Fibroblast of gingiva (primary cell): ENCODE measurements around the gene PCK2.
"Not testable (repeated sequence)": the region's sequence is repeated elsewhere in the genome, so short reads cannot be mapped to it uniquely, and the experiment has no call there.

Experiments used
- DNase-seq: peaks from one replicate; pipeline ENCODE4 v3.0.0-alpha.2; 2011; ENCODE audit warnings: low read depth

PCK2 gene

DNA sequence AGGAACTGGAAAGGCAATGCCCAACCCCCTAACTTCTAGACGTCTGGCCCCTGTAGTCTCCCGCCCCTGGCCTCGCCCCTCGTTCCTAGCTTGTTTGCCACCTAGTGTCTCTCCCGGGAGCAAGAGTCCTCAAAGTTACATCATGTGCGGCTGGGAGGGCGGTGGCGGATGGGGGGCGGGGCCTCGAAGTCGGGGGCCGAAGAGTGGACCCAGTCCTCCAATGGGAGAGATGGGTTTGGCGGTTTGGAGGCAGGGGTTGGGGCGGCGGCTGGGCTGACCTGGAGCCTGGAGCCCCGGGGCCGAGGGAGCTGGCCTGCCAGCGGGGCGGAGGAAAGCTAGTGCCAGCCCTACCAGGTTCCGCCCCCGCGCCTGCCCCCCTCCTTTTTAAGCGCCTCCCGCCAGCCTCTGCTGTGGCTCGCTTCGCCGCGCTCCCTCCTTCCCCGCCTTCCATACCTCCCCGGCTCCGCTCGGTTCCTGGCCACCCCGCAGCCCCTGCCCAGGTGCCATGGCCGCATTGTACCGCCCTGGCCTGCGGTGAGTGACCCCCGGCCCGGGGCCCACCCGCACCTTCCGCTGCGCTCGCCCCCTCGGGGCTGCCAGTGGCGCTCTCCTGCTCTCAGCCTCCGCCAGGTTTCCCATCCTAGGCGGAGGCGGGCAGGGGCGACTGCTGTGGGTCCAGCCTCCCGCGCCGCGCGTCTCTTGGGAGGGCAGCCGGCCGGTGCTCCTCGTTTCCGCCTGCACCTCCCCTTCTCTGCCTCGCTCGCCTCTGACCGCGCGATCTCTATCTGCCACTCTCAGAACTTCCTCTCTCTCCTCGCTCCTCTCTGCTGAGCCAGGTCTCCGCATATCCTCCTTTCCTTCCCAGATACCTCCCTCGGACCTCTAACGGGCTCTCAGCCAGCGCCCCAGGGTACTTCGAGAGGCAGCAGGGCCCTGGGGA lies at the start of gene PCK2:
PCK2 (plus strand) TSS at position 411 of the 940 bp plus-strand sequence; CDS start at position 506, 95 bp downstream.
- peak; percentile 95 for DNase-seq

DNA sequence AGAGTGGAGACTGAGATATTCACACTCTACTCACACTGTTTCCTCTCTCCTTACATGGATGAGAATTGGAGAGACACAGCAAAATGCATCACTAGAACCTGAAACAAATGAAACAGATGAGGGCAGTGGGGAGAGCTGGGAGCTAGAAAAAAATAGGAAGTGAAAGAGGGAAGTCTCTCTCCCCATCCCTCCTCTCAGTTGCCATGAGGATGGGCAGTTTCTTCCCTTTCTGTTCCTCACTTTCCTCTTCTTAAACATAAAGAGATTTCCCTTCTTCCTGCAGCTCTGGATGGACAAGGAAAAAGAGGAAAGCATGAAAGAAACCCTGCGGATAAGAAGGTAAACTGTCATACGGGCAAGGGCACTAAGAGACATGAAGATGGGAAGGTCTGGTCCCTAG lies 45.1 kb upstream of the PCK2 start:
- DNase-seq, result not testable (repeated sequence)

DNA sequence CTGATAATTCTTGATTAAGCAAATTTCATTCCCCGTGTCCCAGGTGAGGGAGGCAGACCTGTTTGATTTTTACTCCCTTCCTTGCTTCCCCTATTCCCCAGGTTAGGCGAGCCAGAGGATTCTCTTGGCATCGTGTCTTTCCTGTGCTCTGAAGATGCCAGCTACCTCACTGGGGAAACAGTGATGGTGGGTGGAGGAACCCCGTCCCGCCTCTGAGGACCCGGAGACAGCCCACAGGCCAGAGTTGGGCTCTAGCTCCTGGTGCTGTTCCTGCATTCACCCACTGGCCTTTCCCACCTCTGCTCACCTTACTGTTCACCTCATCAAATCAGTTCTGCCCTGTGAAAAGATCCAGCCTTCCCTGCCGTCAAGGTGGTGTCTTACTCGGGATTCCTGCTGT lies 43.4 kb upstream of the PCK2 start:
- not testable (repeated sequence) for DNase-seq

DNA sequence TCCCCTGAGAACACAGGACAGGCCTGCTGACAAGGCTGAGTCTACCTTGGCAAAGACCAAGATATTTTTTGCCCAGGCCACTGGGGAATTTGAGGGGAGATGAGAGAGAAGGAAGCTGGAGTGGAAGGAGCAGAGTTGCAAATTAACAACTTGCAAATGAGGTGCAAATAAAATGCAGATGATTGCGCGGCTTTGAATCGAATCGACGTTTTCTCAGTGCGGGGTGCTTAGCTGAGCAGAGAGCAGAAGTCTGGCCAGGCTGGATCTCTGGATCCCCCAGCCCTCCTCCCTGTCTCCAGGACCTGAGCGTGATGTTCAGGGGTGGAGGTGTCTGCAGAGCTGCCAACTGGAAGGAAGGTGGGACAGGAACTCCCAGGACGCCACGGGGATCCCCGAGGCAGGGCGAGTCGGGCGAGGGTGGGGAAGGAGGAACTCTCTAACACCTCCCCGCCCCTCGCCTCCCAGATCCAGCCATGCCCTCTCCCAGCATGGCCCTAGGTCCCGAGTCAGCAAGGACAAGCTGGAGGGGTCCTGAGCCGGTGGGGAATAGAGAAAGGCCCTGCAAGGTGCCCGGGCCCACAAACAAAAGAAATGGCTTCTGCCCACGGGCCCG lies 42.8 kb upstream of the PCK2 start:
- DNase-seq, result no peak

DNA sequence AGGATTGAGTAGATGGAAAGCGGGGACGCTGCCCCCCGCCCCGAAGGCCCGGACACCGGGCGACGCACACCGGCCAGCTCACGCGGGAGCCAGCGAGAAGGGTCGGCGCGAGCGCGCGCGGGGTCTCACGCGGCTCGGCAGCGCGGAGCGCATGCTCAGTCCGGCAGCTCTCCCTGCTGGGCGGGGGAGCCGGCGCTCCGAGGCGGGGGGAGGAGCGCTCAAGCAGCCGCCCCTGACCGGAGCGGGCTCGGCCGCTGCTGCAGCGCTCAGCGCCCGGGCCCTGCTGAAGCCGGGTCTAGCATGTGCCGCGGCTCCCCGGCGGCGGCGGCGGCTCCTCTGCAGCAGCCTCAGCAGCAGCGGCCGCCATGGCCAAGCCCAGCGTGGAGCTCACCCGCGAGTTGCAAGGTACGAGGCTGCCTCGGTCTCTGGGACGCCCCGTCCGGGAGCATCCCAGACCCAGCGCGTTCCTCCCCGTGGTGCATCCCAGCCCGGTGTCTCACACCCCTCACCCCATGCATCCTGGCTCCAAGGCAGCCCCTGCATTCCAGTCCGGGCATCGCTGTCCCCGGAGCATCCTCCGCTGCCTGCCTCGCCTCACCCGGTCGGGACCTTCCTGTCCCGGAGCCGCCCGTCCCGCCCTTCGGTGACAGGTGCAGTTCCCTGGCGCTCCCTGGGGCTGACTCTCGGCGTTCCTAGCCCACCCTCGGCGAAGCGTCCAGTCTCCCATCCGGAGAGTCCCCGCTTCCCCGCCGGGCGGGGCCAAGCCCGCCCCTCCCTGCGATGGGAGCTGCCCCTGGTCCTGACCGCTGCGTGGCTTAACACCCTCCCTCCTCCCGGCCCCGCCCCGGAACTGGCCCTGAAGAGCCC lies 42.1 kb upstream of the PCK2 start, which contains the start of gene CARMIL3:
CARMIL3 (plus strand) TSS at position 221 of the 867 bp plus-strand sequence; CDS start at position 366, 145 bp downstream.
- peak; percentile 34 for DNase-seq

DNA sequence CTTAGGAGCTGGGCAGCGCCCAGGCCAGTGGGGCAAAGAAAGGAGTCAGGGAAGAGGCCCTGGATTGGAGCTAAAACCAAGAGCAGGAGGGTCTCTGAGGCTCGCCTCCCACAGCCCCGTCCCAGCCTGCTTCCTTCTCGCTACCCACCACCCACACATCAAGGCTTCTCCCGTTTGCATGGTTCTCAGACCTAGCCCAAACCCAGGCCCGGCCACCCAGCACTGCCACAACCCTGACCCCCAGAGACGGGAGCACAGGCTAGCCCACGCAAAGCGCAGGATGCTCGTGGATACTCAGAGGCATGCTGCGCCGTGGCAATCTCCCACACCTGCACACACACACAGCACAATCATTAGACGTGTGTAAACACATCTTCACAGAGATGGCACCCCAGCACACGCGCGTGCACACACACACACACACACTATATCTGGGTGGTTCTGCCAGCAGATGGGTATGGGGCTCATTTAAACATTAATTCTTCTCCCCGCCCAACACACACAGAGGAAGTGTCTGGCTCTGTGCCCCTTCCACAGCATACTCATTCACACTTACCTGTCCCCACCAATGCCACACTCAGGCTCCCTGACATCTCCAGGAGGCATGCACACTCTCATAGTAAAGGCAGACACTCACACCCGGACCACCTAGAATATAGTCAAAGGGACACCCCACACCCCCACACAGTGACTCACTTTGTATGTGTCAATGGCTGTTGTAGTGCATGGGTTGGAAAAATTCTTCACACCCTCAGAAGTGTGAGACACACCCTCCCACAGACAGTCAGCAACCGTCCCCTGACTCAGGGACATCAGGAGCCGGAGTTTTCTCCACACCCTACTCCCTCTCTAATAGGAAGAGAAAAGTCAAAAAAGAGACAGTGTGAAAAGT lies 41.2 kb upstream of the PCK2 start:
- DNase-seq, result no peak

DNA sequence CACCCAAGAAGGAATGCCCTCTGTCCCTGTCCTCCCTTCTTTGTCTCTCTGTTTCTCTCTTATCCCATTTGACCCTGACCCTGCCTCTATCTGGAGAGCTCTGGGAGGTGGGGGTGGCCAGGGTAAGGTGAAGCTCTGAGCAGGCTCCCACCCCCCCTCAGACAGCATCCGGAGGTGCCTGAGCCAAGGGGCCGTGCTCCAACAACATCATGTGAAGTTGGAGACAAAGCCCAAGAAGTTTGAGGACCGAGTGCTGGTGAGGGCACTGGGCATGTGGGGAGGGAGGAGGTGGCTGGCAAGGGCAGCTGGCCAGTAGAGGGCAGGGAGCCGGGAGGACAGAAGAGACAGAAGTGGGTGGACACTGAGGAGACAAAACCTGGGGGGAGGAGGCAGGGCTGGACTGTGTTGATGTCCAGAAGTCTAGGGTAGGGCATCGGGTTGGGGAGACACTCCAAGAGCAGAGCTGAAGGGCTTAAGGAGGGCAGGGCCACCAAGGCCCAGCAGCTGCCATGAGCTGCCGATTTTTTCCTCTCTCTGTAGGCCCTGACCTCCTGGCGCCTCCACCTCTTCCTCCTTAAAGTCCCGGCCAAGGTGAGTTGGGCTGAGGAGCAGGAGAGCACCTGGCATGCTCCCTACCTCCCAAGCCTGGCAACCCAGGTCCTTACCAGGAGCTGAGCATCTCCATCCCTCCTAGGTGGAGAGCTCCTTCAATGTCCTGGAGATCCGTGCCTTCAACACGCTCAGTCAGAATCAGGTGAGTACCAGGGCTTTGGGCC lies 40.4 kb upstream of the PCK2 start:
- no peak for DNase-seq

DNA sequence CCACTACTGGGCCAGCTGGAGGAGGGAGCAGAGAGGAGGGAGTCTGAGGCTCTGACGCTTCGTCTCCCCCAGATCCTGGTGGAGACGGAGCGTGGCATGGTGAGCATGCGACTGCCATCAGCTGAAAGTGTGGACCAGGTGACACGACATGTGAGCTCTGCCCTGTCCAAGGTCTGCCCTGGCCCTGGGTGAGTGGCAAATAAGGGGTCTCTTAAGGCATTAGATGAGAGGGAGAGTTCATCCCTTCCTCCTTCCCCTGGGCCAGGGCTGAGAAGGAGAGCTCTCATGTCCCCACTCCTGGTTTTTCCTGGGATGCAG lies 39.8 kb upstream of the PCK2 start:
- DNase-seq, result no peak

DNA sequence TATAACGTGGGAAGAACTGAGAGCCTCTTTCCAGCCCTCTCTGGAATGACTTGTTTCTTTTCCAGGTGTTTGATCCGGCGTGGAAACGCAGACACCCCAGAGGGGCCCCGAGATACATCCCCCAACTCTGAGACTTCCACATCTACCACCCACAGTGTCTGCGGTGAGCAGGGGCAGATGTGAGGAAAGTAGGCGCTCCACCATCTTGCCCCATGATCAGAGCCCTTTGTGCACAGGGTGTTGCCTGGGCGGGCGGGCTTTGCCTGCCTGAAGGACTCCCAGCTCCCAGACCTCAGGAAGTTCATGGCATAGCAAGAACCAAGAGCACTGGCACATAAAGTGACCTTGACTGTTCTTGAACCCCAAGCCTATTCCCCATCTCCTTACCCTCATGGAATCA lies 39.5 kb upstream of the PCK2 start:
- no peak for DNase-seq

DNA sequence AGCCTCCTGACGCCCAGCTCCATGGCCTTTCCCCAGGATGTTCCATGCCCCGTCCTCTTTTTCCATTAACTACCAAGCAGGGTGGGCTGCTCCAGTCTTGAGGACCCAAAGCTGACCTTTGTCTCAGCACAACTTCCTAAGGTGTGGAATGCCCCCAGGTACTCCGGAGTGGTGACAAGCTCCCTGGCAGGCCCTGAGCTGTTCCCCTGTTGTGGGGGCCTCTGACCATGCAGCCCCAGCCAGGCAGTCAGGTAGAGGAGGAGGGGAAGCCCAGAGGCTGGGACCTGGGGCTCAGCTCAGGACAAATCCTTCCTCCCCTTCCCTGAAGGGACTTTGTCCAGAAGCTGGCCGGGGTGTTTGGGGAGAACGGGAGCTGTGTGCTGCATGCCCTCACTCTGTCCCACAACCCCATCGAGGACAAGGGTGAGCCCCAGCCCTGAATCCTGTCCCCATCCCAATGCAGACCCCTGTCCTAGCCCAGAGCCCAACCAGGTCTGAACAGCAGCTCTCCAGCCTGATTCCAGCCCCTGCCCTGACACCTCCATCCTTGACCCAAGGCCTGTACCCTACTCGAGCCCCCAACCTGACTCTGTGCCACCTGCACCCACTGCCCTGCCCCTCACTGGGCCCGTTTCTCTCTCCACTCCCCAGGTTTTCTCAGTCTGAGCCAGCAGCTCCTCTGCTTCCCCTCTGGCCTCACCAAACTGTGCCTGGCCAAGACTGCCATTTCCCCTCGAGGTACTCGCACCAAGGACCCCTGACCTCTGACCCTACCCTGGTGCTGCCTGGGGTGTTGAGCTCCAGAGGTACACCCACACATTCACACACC lies 37.9 kb upstream of the PCK2 start:
- no peak for DNase-seq

DNA sequence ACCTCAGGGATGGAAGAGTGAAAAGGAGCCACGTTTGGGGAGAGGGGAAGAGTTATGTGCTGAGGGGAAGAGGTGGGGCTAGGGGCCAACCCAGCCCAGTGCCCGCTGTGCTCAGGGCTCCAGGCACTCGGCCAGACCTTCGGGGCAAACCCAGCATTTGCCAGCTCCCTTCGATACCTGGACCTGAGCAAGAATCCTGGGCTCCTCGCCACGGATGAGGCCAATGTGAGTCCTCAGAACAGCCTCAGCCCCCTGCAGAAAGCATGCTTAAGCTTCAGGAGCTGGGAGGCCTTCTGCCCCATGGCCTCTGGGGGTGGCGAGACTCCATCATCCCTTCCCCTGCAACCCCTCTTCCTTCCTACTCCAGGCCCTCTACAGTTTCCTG lies 37.3 kb upstream of the PCK2 start:
- DNase-seq, result no peak

DNA sequence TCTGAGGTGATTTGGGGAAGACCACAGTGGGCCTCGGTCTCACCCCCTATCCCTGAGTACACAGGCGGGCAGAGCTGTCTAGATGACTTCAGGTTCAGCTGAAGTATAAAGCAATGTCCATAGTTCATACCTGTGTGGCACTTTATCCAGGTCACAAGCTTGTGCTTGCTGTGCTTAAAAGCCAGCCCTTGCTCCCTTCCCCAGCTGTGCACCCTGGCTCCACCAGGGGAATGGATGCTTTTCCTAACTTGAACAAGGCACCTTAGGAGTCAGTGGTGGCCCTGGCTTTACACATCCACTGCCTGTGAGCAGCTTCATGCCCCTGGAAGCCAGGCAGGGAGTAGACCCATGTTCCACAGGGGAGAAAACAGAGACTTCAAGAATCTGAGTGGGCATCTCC lies 36.8 kb upstream of the PCK2 start:
- DNase-seq, result no peak

DNA sequence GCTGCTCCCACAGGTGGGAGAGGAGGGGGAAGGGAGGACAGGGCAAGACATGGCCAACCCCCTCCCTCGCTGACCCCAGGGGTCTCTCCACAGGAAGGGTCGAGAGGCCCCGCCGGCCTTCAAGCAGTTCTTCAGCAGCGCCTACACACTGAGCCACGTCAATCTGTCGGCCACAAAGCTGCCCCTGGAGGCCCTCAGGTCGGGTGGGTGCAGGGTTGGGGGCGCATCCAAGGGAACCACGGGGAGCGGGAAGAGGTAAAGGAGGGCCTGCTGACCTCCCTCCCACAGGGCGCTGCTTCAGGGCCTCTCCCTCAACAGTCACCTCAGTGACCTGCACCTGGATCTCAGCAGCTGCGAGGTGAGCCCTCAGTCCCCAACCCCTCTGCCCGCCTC lies 36.2 kb upstream of the PCK2 start:
- no peak for DNase-seq

DNA sequence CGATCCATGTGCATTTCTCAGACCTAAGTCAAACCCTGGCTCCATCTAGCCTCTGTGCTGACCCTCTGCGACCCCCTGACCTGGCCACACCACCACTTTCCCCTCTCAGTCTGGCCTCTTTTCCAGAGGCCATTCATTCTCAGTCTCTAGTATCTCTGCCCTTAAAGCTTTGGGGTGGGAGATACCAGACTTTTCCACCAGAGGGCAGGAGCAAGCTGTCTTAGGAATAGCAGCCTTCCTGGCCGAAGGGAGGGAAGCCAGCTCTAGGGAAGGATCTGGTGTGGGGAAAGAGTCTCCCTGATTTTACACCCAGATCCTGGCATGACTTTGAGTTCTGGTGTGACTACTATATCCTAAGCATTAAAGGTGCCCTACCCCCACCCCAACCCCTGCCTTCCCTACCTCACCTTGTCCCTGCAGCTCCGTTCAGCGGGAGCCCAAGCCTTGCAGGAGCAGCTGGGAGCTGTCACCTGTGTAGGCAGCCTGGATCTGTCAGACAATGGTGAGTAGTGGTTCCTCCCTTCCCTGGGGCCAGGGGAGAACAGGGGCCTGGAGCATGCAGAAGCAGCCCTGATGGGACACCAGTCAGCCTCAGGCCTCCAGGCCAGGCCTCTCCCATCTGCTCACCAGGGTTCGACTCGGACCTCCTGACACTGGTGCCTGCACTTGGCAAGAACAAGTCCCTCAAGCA lies 35.7 kb upstream of the PCK2 start:
- peak; percentile 57 for DNase-seq

DNA sequence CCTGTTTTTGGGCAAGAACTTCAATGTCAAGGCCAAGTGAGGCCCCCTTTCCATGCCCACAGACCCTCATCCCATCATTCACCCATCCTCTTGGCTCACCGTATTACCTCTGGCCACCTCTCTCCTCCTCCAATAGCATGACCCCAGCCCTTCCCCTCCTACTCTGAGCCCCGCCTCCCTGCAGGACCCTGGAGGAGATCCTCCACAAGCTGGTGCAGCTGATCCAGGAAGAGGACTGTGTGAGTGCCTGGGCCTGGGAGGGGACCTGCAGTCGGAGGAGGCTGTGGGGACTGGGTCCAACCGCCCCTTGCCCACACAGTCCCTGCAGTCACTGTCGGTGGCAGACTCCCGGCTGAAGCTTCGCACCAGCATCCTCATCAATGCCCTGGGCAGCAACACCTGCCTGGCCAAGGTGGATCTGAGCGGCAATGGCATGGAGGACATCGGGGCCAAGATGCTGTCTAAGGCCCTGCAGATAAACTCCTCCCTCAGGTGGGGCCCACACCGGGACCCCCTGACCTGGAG lies 35.1 kb upstream of the PCK2 start:
- DNase-seq, result no peak

DNA sequence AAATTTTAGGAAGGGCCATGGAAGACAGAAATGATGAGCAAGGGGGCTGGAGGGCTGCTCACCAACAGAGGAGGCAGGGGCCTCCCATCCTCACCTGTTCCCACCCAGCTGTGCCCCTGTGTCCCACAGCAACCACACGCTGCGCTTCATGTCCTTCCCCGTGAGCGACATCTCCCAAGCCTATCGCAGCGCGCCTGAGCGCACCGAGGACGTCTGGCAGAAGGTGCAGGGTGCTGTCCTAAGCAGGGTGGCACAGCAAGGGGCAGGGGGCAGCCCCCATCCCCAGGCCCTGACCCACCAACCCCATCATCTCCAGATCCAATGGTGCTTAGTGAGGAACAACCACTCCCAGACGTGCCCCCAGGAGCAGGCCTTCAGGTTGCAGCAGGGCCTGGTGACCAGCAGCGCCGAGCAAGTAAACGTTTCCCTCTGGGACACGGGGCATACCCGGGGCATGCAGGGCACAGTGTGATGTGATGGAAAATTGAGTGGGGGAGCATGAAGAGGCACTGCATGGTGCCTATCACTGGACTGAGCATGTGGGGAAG lies 34.2 kb upstream of the PCK2 start:
- no peak for DNase-seq

DNA sequence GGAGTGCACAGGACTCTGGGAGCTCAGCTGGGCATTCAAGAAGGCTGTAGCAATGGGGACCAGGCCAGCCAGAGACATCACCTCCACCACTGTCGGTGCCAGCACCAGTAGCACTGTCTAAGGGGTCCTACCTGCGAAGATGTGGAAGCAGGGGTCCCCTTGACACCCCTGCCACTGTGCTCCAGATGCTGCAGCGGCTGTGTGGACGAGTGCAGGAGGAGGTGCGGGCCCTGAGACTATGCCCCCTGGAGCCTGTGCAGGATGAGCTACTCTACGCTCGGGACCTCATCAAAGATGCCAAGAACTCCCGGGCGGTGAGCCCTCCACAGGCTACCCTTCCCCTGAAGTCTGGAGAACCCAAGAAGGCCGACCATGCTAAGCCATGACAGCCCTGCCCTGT lies 33.7 kb upstream of the PCK2 start:
- no peak for DNase-seq
